HG02759 (cell line): Measurements from ENCODE around the gene TMPRSS15.

Experiments used
- ATAC-seq: cut with Tn5 transposase; IDR thresholded peaks from one replicate; pipeline ENCODE4 v1.9.1; 2021; ENCODE audit warnings: mild to moderate bottlenecking, moderate library complexity; ENCODE audit not compliant: unreplicated experiment

Gene TMPRSS15

DNA sequence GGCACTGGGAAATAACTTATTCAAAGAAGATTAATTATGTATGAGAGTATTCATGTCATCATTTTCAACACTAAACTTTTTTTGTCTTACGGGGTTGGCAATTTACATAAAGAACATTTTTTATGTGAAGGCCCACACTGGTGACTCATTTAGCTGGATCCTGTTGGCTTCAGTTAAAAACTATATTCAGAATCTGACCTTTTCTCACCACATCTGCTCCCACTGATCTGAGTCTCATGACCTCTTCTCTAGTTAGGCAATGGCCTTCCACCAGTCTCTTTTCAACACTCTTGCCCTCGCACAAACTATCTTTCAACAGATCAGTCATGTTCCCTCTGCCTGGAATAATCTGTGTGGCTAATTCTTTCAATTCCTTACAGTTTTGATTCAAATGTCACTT lies 53.4 kb downstream of the TMPRSS15 start:
- no peak for ATAC-seq

DNA sequence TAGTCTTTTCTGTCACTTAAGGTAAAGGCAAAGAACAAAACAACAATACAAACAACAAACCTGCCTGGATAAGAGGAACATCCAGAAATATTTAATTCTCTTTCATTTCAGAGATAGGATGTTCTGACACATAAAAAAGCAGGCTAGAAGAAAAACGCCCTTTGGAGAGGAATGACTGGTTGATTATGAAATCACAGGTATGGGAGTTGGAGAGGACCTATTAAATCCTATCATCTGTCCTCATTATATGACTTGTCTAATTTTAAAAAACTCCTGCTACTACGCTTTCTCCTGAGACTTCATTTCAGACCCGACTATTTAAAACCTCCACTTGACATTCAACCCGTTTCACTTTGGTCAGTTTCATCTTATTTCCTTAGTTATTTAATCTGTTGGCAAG lies 54.1 kb downstream of the TMPRSS15 start:
- ATAC-seq: no peak

DNA sequence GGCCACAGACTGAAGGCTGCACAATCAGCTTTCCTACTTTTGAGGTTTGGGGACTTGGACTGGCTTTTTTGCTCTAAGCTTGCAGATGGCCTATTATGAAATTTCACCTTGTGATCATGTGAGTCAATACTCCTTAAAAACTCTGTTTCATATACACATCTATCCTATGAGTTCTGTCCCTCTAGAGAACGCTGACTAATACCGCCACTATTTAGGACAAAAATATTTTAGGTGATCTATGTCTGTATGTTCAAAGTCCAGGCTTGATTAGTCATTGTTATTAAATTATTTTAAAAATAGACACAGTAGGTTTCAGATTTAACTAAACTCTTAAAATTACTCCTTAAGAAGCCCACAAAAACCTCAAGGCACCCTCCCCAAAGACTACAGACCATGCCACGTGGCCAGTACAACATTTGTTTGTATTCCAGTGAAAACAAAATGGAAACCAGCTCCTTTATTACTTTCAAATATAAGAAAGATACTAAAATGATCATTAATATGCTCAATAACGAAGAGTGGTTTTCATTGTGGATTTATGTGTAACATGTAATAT lies 63.1 kb downstream of the TMPRSS15 start:
- no peak for ATAC-seq

- ATAC-seq: no peak
Measured at GRCh38 chr21:18335651-18336236, 67.8 kb downstream of the TMPRSS15 start.

DNA sequence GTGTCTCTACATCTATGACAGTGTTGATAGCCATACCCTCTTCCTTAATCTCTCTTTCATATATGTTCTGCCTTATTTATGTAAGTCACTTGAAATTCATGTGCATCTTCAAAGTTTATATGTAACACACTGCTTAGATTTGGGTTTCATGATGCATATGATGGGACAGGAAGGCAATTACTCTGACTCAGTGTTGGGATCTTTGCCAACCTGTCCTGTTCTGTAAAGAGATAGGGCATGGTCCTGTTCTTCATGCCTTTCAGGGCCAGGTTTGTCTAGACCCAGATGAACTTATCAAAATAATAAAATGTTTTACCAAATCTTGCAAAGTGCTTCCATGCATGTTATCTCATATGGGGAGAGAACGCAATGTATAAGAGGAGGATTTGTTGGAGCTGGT lies 69.5 kb downstream of the TMPRSS15 start:
- ATAC-seq: no peak

DNA sequence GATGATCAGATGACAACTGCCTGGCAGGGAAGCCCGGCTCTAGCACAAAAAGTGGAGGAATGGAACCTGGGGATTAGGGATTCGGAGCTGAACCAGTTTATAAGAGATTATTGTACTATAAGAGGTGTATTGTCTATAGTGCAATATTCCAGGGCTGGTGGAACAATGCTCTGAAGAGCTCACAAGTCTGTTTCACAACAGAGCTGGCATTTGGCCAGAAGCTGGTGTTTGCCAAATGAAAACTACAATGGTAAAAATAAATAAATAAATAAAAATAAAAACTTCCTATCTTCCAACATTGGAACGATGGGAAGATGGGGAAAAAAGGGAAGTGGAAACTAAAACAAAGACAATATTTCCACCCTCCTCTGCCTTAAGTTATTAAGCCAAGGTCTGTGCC lies 85.4 kb downstream of the TMPRSS15 start:
- no peak for ATAC-seq

DNA sequence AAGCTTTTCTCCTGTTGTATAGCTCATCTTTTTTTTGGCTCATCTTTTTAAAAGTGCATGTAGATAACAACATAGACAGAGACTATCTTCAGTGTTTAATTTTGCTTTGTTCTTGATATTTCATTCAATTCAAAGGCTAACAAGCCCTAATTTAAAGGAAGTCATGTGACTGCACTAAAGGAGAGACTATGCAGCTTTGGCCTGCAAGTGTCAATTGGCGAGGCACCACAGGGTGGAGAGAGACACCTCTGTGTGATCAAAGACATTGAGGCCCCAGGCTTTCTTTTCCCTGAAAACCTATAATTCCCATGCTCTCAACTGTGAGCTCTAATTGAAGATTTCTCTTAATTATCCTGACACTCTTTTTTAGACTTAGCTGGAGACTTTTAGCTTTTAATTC lies 105.4 kb downstream of the TMPRSS15 start:
- no peak for ATAC-seq

GRCh38 chr21:18294100-18294499 lies 109.5 kb downstream of the TMPRSS15 start:
- ATAC-seq: no peak

DNA sequence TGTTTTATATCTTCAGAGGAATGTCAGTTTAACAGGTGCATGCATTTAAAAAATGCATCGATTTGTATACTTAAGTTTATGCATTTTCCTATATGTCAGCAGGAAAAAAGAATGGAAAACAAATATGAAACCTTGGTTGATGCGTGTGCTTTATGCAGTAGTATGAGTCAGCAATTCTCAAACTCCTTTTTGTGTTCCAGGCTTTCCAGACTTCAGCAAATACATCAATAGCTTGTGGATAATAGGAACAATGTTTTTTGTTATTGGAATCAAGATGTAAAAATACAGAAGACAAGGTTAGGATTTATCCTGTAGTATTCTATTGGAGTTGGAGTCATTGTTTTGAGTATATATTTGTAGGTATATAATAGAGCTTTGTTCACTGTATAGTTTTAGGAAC lies 113.7 kb downstream of the TMPRSS15 start:
- ATAC-seq: no peak

GRCh38 chr21:18285379-18285778 lies 118.2 kb downstream of the TMPRSS15 start:
- ATAC-seq: no peak

DNA sequence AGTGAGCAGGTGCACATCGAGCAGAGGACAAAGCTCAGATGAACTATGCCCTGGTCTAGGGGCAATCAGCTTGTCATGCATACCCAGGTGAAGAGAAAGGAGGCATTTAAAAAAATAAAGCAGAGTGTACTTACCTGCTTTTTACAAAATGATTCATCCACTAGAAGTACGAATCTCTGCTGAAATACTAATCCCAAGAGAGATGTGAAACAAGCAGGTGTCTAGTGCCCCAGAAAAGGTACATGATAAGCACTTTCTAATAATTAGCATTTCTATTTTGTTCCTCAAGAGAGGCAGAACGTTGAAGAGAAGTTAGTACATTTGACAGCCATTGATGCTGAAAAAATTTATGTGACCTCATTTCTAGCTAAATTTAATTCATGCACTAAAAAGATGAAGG lies 127.8 kb downstream of the TMPRSS15 start:
- no peak for ATAC-seq

- ATAC-seq: no peak
Measured at GRCh38 chr21:18274370-18274769, 129.2 kb downstream of the TMPRSS15 start.

DNA sequence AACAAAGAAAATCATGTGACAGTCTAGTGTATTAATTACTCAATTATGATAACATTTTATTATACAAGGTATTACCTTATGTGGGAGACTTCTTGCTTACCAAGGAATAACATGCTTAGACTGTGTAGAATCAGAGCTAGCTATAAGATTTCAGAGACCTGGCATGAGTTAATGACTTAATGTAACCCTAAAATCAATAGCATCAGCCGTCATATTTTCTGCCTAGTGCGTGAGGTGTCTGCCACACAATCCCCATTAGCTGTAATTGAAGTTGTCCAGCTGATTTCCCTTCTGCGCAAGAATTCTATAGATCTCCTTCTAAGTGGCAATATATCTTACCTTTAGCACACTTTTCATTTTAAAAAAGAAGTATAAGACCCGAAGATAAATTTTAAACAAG lies 130.2 kb downstream of the TMPRSS15 start:
- no peak for ATAC-seq

GRCh38 chr21:18269856-18270255 lies 133.7 kb downstream of the TMPRSS15 start:
- ATAC-seq: no peak

- no peak for ATAC-seq
Measured at GRCh38 chr21:18268906-18269305, 134.7 kb downstream of the TMPRSS15 start.

DNA sequence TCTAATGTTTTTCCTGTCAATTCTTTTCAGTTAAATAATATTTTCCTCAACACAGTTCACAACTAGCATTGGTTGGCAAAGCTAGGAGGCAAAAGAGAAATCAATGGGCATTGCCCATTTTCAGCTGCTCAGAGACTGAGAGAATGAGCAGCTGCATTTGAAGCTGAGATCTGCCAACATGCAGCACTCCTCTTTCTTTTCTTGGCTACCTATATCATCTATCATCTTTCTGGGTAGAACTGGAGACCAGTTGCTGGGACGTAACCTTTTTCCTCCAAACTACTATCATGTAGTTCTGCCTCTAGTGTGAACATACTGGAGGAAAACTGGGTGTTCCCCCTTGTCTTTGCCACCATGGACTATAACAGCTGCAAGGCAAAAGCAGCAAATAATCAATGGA lies 136.1 kb downstream of the TMPRSS15 start:
- ATAC-seq: no peak

- ATAC-seq: no peak
Measured at GRCh38 chr21:18265944-18266343, 137.6 kb downstream of the TMPRSS15 start.

- ATAC-seq: no peak
Measured at GRCh38 chr21:18253799-18254198, 149.8 kb downstream of the TMPRSS15 start.

- no peak for ATAC-seq
Measured at GRCh38 chr21:18253221-18253620, 150.4 kb downstream of the TMPRSS15 start.

GRCh38 chr21:18252680-18253079 lies 150.9 kb downstream of the TMPRSS15 start:
- ATAC-seq: no peak

DNA sequence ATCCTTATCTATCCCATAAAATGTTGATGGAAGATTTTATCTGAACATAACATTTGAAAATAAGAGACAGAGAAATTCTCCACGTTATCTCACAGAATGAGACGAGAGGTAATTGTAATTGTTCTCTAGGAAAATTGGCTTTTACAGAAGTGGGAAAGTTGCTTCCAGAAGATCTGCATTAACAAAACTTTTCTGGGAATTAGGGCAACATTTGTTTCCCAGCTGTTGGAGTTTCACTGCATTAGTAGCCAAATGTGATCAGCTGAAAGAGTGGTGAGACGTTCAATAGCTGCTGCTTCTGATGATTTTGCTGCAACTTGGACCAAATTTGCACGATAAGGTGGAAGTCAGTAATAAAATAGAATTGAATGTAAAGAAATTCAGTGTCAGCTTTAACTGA lies 151.3 kb downstream of the TMPRSS15 start:
- no peak for ATAC-seq

DNA sequence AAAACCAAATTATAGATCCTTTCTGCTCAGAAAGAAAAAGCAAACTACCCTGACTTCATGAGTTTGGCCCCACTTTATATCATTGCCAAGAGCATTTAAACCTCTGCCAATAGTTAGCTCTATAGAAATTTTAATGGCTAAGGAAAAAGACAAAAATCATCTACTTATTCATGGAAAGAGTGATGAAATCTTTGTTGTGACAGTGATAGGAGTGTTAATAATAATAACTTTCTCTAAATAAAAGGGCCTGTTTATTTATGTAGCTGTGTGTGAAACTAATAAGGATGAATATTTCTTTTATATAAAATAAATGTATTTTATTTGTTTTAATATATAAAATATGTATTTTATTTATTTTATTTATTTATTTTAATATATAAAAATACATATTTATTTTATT lies 152.5 kb downstream of the TMPRSS15 start:
- no peak for ATAC-seq

DNA sequence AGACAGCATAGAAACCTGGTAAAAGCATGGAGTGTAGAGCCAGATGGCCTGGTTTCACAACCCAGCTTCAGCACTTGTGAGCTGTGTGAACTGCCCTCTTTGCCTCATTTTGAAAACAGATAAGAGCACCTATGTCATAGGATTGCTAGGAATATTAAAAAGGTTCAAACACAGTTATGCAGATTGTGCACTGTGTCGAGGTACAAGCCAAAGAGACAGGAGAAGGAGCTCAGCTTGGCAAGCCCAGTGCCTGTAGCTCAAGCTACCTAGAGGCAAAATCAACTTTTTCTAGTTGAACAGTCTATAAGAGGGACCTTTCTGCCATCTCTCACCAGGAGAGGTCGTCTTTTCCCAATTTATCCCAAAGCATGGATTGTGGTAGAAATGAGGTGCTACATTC lies 153.9 kb downstream of the TMPRSS15 start:
- ATAC-seq: no peak
